Brain microvascular endothelial cell (primary cell): ENCODE data around the gene TRPM2.
"Not testable (repeated sequence)": the region's sequence is repeated elsewhere in the genome, so short reads cannot be mapped to it uniquely, and the experiment has no call there.

Source experiments
- DNase-seq: peaks from one replicate; pipeline ENCODE4 v3.0.0-alpha.2; 2020
- H3K27ac ChIP-seq: fragments of 250-450 bp; sonication (Bioruptor Pico); 2 replicates; pipeline ENCODE4 v1.5.1; 2020; ENCODE audit warnings: mild to moderate bottlenecking, moderate library complexity
- H3K27me3 ChIP-seq: fragments of 250-450 bp; sonication (Bioruptor Pico); replicated peaks from 2 replicates; pipeline ENCODE4 v1.5.1; 2020; ENCODE audit warnings: mild to moderate bottlenecking
- H3K36me3 ChIP-seq: fragments of 250-450 bp; sonication (Bioruptor Pico); replicated peaks from 2 replicates; pipeline ENCODE4 v1.5.1; 2020; ENCODE audit warnings: mild to moderate bottlenecking
- H3K4me3 ChIP-seq: 2 replicates; pipeline ENCODE4 v1.5.1; 2011; ENCODE audit warnings: low read depth, mild to moderate bottlenecking, control low read depth, low read length, moderate library complexity
- CTCF ChIP-seq: IDR thresholded peaks from 2 replicates; pipeline ENCODE4 v1.5.1; 2011; ENCODE audit warnings: low read depth, mild to moderate bottlenecking, moderate library complexity, low read length, control low read depth, inconsistent platforms; ENCODE audit errors: missing control alignments
- in situ Hi-C: cut with HindIII; loops from 2 replicates; pipeline ENCODE4 v1.10.0; 2017; ENCODE audit warnings: low sequenced_read_pairs, low pct_ligation_motif_present

The TRPM2 gene

GRCh38 chr21:44391345-44392091 is 38.1 kb downstream of the TRPM2 start:
- H3K27ac ChIP-seq: no peak overlapping the region
- no peak overlapping the region for H3K4me3 ChIP-seq
- in situ Hi-C loops: no loop called here
- H3K36me3 ChIP-seq: no peaks in the 10 kb centered on the region
- no peak for TF ChIP-seq CTCF
- DNase-seq: no peak
- no peaks in the 10 kb centered on the region for H3K27me3 ChIP-seq

- Histone ChIP-seq H3K27me3 (no peaks in the 10 kb centered on the region), H3K36me3 (no peaks in the 10 kb centered on the region), H3K4me3 (no peak overlapping the region), H3K27ac (no peak overlapping the region)
- no peak for TF ChIP-seq CTCF
- no peak for DNase-seq
- in situ Hi-C loops: no loop called here
Observed at GRCh38 chr21:44392185-44392584, 38.8 kb downstream of the TRPM2 start.

- H3K27me3 ChIP-seq: no peaks in the 10 kb centered on the region
- no peak for TF ChIP-seq CTCF
- in situ Hi-C loops: no loop called here
Observed at GRCh38 chr21:44392916-44393315, 39.5 kb downstream of the TRPM2 start.

GRCh38 chr21:44394733-44395132 is 41.3 kb downstream of the TRPM2 start:
- no peak for TF ChIP-seq CTCF
- DNase-seq: no peak
- H3K27me3 ChIP-seq: no peaks in the 10 kb centered on the region
- in situ Hi-C loops: no loop called here
- no peaks in the 10 kb centered on the region for H3K36me3 ChIP-seq
- H3K4me3 ChIP-seq: no peak overlapping the region
- no peak overlapping the region for H3K27ac ChIP-seq

More at GRCh38 chr21:44392916-44393315, 39.5 kb downstream of the TRPM2 start:
- H3K36me3 ChIP-seq: no peaks in the 10 kb centered on the region
- H3K4me3 ChIP-seq: no peak overlapping the region
- DNase-seq: no peak
- no peak overlapping the region for H3K27ac ChIP-seq

- Histone ChIP-seq H3K36me3 (no peaks in the 10 kb centered on the region), H3K27me3 (no peaks in the 10 kb centered on the region), H3K4me3 (no peak overlapping the region), H3K27ac (no peak overlapping the region)
- no peak for TF ChIP-seq CTCF
- DNase-seq: no peak
- in situ Hi-C loops: no loop called here
Observed at GRCh38 chr21:44395260-44395659, 41.8 kb downstream of the TRPM2 start.

GRCh38 chr21:44396803-44397202 is 43.4 kb downstream of the TRPM2 start:
- H3K27me3 ChIP-seq, H3K36me3 ChIP-seq, H3K4me3 ChIP-seq, H3K27ac ChIP-seq, DNase-seq, in situ Hi-C loops: not testable (repeated sequence)
